AG09319 (cell line): Measurements from ENCODE around the gene LUC7L.

Experiments
- DNase-seq: peaks from one replicate; pipeline ENCODE4 v3.0.0-alpha.2; 2010; ENCODE audit warnings: low read depth; ENCODE audit errors: extremely low read depth
- TF ChIP-seq, protein P1 (sequence below): IDR thresholded peaks from 2 replicates; pipeline ENCODE4 v1.5.1; 2011; ENCODE audit warnings: low read depth, mild to moderate bottlenecking, inconsistent platforms, low read length, moderate library complexity

Gene LUC7L

DNA sequence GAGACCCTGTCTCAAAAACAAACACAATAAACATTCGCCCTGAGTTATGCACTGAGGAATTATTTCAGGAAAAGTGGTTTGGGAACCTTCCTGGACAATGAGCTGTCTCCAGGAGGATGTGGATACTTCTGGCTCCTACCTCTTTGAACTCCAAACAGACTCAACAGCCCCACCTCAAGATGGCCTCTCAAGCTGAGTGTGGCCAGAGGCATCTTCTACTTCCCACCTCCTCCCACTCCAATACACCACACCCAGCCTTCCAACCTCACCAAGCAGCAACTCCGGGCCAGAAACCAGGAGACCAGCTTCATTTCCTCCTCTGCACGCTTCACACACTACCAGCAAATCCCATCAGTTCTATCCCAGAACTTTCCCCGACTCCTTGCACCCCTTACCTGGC is 37.4 kb downstream of the LUC7L start:
- no peak for DNase-seq
- TF ChIP-seq, protein P1, sequence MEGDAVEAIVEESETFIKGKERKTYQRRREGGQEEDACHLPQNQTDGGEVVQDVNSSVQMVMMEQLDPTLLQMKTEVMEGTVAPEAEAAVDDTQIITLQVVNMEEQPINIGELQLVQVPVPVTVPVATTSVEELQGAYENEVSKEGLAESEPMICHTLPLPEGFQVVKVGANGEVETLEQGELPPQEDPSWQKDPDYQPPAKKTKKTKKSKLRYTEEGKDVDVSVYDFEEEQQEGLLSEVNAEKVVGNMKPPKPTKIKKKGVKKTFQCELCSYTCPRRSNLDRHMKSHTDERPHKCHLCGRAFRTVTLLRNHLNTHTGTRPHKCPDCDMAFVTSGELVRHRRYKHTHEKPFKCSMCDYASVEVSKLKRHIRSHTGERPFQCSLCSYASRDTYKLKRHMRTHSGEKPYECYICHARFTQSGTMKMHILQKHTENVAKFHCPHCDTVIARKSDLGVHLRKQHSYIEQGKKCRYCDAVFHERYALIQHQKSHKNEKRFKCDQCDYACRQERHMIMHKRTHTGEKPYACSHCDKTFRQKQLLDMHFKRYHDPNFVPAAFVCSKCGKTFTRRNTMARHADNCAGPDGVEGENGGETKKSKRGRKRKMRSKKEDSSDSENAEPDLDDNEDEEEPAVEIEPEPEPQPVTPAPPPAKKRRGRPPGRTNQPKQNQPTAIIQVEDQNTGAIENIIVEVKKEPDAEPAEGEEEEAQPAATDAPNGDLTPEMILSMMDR, result no peak

DNA sequence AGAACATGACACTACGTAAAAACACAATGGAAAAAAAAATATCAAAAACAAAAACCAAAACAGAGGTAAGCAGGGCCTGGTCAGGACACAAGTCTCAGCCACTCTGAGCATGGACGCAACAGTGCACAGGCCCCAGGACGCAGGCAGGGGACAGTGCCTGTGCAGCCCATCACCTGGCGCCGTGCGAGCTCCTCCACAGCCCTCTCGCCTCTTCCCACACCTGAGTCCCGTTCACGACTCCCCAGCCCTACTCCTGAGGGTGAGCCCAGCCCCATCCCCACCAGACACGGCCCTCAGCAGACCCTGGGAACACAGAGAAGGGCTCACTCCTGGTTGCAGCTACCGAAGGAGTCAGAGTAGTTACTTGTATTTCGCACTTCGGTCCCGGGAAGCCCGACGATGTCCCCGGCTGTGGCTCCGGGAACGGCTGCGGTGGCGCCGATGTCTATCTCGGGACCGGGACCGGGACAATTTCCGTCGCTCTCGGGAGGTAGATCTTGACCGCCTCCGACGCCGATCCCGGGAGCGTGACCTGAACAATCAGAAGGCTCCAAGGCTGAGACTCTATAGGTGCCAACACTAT is 39.6 kb downstream of the LUC7L start:
- DNase-seq, result no peak
- TF ChIP-seq, protein P1, result no peak

DNA sequence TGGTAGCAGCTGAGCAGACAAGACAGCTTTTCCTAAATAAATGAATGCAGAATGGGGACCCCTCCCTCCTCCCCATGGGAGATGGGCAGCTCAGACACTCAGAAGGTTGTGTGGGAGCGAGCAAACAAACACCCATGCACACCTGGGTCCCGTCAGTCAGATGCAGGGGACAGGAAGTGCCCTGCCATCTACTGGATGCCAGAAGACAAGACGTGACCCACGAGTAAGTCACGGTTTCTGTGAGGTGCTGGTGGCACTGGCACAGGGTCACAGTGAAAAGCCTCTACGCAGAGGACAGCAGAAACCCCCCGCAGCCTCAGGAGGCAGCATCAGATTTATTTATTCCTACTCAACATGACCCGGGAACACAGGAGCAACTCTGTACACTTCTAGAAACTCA is 40.6 kb downstream of the LUC7L start:
- DNase-seq, result no peak
- TF ChIP-seq, protein P1, result no peak

DNA sequence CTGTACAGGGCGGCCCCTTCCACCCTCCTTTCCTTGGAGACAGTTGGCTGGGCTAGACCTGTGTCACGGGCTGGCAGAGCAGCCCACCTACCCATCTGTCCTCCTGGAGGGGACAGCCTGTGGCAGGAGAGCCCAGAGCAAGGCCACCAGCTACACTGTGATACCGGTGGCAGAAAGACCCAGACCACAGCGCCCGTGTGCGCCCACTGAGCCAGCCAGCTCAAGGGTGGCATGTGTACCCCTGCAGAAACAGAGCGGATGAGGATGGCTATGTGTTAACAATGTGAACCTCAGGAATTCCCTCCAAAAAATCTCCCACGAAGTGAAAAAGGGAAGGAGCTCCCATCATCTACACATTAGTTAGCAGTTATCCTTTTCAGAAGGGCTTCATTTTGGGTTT is 41.9 kb downstream of the LUC7L start:
- TF ChIP-seq, protein P1, result no peak
- DNase-seq, result no peak

DNA sequence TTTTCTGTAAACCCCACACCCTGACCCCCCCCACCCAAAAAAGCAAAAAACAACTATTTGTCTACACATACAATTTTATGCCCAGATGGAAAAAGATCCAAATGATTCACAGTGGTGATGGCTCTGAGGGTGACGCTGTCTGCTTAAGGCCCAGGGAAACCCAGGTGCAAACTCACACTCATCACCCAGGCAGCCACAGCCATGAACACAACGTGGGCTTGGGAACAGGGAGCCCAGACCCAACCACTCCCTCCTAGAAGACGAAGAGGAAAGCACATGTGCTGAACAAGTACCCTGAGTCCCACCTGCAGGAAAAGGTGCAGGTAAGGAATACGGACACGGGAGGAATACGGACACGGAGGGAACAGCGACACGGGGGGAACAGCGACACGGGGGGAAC is 43.6 kb downstream of the LUC7L start:
- DNase-seq, result no peak
- TF ChIP-seq, protein P1, result no peak

DNA sequence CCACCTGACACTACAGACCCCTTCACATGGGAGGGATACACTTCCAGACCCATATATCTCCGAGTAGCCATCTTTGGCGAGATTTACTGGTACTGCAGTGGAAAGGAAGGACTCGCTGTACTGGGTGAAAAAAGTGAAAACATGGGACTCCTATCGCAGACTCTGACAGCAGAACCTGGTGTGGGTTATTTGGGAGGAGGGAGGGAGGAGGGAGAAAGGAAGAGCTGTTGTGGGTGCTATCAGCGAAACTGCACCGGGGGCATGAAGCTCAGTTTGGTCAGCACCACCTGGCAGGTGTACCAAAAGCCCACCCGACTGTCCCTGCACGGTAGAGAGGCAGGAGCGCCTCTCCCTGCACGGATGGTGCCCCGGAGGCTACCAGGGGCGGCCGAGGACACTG is 44.0 kb downstream of the LUC7L start:
- no peak for DNase-seq
- TF ChIP-seq, protein P1, result no peak

DNA sequence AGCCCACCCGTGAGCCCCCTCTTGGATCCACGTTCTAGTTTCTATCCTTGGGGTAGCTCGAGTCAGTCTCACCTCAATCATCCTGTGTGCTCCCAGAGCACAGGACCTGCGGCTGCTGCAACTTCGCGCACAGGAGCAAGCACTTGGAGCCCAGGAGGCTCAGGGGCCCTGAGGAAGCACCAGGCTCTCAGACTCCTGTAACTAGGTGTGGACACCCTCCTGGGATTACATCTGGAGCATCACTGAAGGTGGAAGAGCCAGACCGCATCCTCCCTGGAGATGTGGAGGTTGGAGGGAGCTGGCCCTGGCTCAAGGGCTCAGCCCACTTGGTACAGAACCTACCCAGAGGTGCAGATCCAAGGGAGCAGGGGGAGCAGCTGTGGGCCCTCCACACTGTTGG is 46.2 kb downstream of the LUC7L start:
- DNase-seq, result no peak
- TF ChIP-seq, protein P1, result no peak
